T-helper 17 cell (primary cell): ENCODE data around the gene SRGAP1. TPM values are rescaled to one million over a fixed set of nuclear protein-coding genes. Genes with fewer than 3 reads are reported as not detected.
"Not testable (repeated sequence)": the region's sequence is repeated elsewhere in the genome, so short reads cannot be mapped to it uniquely, and the experiment has no call there.

Experiments
- ATAC-seq: fragments of 150-1000 bp; cut with Tn5 transposase; 2 replicates; pipeline ENCODE4 v1.10.0; 2021; ENCODE audit warnings: mild to moderate bottlenecking, moderate library complexity
- DNase-seq, 3 donors: peaks; one replicate each; pipeline versions ENCODE4 v3.0.0 to v3.0.0-alpha.2; 2020 to 2021
- H3K9me3 ChIP-seq: one replicate; pipeline ENCODE4 v1.7.0; 2013; ENCODE audit warnings: low read length, mild to moderate bottlenecking; ENCODE audit not compliant: control insufficient read depth, poor library complexity, severe bottlenecking
- H3K27ac Mint-ChIP-seq: one replicate; pipeline ENCODE4 v1.8.0; 2022; ENCODE audit warnings: mild to moderate bottlenecking, moderate library complexity, mixed read lengths
- H3K27me3 Mint-ChIP-seq: one replicate; pipeline ENCODE4 v1.8.0; 2022; ENCODE audit warnings: mixed read lengths
- H3K36me3 Mint-ChIP-seq: one replicate; pipeline ENCODE4 v1.8.0; 2022; ENCODE audit warnings: low read depth, mixed read lengths
- H3K4me1 Mint-ChIP-seq: one replicate; pipeline ENCODE4 v1.8.0; 2022; ENCODE audit warnings: mild to moderate bottlenecking, mixed read lengths
- H3K4me3 Mint-ChIP-seq: one replicate; pipeline ENCODE4 v1.8.0; 2022; ENCODE audit warnings: mild to moderate bottlenecking, moderate library complexity, mixed read lengths
- total RNA-seq, 4 donors: library from RNA in 2 of 4; stranded (reverse) in 2 of 4; gene quantifications; one replicate each; pipeline ENCODE4 v1.2.3 and lab custom pipeline; 2022 to 2026

Gene SRGAP1
- total RNA-seq, 2 donors from 2014 or later, result 0.05 to 0.13 TPM

DNA sequence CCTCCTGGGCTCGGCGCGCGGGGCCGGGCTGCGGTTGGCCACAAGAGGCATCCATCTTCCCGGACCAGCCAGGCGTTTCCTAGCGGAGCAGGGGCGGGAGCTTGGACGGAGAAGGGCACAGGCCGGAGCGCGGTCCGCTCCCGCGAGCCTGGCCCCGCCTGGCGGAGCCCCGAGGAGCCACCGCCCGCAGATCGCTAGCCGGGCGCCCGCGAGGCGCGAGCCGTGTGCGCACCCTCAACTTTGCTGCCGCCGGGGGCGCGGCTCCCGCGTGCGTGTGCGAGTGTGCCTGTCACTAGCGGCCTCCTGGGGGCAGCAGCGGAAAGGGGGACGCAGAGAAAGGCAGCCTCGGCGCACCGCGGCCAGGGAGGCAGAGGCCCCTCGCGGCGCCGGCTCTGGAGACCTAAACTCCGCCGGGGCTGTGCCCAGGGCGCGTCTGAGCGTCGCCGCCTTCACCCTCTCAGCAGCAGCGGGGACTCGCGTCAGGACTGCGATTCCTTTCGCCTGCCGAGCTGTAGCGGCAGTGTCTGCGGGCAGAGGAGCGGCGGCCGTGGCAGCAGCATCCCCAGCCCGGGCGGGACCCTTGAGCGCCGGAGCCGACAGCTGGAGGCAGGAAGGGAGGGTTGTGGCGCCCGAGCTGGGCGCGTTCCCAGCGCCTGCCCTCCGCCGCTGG, 644 bp upstream of the SRGAP1 start:
- no peaks in the 10 kb centered on the region for H3K36me3 Mint-ChIP-seq
- H3K4me3 Mint-ChIP-seq, result peak overlapping the region; percentile 68
- peak; percentile 47 to 65 (median 57) for DNase-seq
- H3K4me1 Mint-ChIP-seq, result peaks cover 8% of the 10 kb centered on the region
- ATAC-seq, result peak; percentile 94
- no peaks in the 10 kb centered on the region for H3K9me3 ChIP-seq
- H3K27ac Mint-ChIP-seq, result no peak overlapping the region
- peaks cover 16% of the 10 kb centered on the region for H3K27me3 Mint-ChIP-seq

DNA sequence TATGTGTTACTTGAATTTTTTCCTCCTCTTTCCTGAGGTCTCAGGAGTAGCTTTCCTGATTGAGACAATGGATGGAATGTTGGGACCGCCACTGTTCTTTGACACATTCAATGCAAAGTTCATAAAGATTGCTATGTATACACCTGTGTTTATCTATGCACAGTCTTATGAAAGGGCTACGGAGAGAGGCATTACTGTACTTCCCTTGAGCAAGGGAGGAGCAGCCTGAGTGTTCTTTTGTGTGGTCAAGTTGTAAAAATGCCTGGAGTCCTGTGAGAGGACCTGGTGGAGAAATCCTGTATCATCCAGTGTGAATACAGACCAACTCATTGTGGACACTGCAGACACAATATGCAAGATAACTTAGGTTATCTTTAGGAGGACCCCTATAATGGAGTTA, 1.2 kb downstream of the SRGAP1 start:
- H3K9me3 ChIP-seq, result no peaks in the 10 kb centered on the region
- Mint-ChIP-seq H3K4me1 (peaks cover 8% of the 10 kb centered on the region), H3K36me3 (no peaks in the 10 kb centered on the region), H3K27ac (no peak overlapping the region), H3K27me3 (peaks cover 16% of the 10 kb centered on the region), H3K4me3 (no peak overlapping the region)
- no peak for DNase-seq
- no peak for ATAC-seq

DNA sequence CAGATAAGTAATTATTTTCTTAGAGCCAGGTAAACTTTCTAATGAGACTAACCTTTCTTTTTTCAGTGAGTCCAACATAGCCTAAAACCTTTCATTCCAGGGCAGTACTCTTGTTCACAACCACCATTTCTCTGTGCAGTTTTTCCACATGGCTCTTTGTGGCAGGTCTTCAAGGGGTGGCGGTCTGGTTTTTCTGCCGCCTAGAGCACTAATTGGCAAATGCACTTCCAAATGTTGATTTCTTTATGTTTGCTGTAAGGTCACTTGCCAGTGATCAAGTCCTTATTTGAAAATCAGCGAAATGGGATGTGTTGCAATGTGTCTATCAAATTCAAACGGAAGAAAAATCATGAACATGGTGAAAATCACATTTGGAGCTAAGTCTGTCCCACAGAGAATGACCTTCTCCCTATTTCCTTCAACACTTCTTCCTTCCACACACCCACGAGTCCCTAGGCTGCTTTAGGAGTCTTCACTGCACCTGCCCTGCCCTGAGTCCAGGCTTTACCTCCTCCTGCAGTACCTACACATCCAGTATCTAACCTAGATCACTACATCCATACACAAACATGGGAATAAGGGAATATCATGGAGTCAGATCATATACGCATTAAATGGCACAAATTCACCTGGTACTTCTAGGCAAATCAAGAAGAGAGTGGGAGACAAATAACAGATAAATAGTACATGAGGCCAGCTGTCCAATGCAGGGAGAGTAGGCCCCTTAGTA, 1.9 kb downstream of the SRGAP1 start:
- Mint-ChIP-seq H3K4me1 (peaks cover 8% of the 10 kb centered on the region), H3K36me3 (no peaks in the 10 kb centered on the region), H3K27me3 (peaks cover 16% of the 10 kb centered on the region), H3K4me3 (no peak overlapping the region), H3K27ac (no peak overlapping the region)
- H3K9me3 ChIP-seq, result no peaks in the 10 kb centered on the region
- no peak for ATAC-seq
- no peak for DNase-seq

GRCh38 chr12:63848450-63848849, 4.0 kb downstream of the SRGAP1 start:
- H3K4me1 Mint-ChIP-seq, result peaks cover 7% of the 10 kb centered on the region
- H3K9me3 ChIP-seq, result no peaks in the 10 kb centered on the region
- no peak for ATAC-seq
- no peak overlapping the region for H3K27ac Mint-ChIP-seq
- DNase-seq, result no peak
- H3K4me3 Mint-ChIP-seq, result no peak overlapping the region
- peaks cover 16% of the 10 kb centered on the region for H3K27me3 Mint-ChIP-seq
- H3K36me3 Mint-ChIP-seq, result no peaks in the 10 kb centered on the region

GRCh38 chr12:63849106-63849620, 4.7 kb downstream of the SRGAP1 start:
- Mint-ChIP-seq H3K27me3 (peaks cover 16% of the 10 kb centered on the region), H3K4me1 (peaks cover 7% of the 10 kb centered on the region), H3K36me3 (no peaks in the 10 kb centered on the region), H3K4me3 (no peak overlapping the region), H3K27ac (no peak overlapping the region)
- no peak for DNase-seq
- ATAC-seq, result no peak
- H3K9me3 ChIP-seq, result no peaks in the 10 kb centered on the region

DNA sequence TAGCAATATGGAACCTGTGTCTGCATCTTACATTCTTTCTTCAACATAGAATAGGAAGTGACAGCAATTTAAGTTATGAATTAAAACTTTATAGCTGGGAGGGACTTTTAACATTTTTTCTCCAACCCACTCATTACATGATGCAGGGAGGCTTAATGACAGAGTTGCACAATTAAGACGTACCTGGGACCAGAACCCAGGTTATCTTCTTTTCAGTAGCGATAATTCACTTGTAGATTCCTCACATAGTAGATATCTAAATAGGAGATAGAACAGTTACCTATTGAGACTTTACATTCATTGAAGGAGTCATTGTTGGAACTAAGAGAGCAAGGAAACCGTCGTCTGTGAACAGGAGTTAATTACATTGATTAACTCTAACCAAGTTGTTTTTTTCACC, 5.1 kb downstream of the SRGAP1 start:
- no peaks in the 10 kb centered on the region for H3K36me3 Mint-ChIP-seq
- no peaks in the 10 kb centered on the region for H3K9me3 ChIP-seq
- peaks cover 5% of the 10 kb centered on the region for H3K4me1 Mint-ChIP-seq
- DNase-seq (no peak), ATAC-seq (no peak)
- H3K27me3 Mint-ChIP-seq, result peaks cover 13% of the 10 kb centered on the region
- H3K4me3 Mint-ChIP-seq, result no peak overlapping the region
- no peak overlapping the region for H3K27ac Mint-ChIP-seq

DNA sequence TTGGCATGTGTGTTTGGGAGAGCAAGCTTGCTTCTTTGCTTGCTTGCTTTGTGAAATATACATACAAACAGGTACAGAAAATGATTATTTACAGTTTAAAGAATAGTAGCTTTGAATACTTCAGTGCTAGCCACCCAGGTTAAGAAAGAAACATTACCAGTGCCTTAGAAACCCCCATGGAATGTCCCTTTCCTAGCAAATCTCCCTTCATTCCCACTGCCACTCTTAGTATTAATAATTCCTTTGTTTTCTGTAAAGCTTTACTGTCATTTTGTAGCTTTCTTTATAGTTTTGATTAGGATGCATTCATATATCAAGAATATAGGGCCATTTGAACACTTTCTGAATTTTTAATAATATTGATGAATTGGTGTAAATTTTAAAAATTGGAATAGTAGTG, 9.5 kb downstream of the SRGAP1 start:
- Mint-ChIP-seq H3K4me3 (no peak overlapping the region), H3K4me1 (no peaks in the 10 kb centered on the region), H3K36me3 (no peaks in the 10 kb centered on the region), H3K27ac (no peak overlapping the region), H3K27me3 (no peaks in the 10 kb centered on the region)
- no peak for ATAC-seq
- no peaks in the 10 kb centered on the region for H3K9me3 ChIP-seq
- no peak for DNase-seq

GRCh38 chr12:63855299-63855698, 10.8 kb downstream of the SRGAP1 start:
- no peaks in the 10 kb centered on the region for H3K9me3 ChIP-seq
- ATAC-seq (no peak), DNase-seq (no peak)
- Mint-ChIP-seq H3K4me3 (no peak overlapping the region), H3K4me1 (no peaks in the 10 kb centered on the region), H3K27ac (no peak overlapping the region), H3K27me3 (no peaks in the 10 kb centered on the region), H3K36me3 (peaks cover 2% of the 10 kb centered on the region)

GRCh38 chr12:63857771-63858670, 13.5 kb downstream of the SRGAP1 start:
- DNase-seq, result no peak
- peaks cover 2% of the 10 kb centered on the region for H3K36me3 Mint-ChIP-seq
- no peak overlapping the region for H3K4me3 Mint-ChIP-seq
- no peak for ATAC-seq
- no peak overlapping the region for H3K27ac Mint-ChIP-seq
- H3K4me1 Mint-ChIP-seq, result no peaks in the 10 kb centered on the region
- peaks cover 4% of the 10 kb centered on the region for H3K27me3 Mint-ChIP-seq
- H3K9me3 ChIP-seq, result no peaks in the 10 kb centered on the region

GRCh38 chr12:63859880-63860279, 15.4 kb downstream of the SRGAP1 start:
- H3K4me1 Mint-ChIP-seq, H3K9me3 ChIP-seq, H3K27ac Mint-ChIP-seq, H3K36me3 Mint-ChIP-seq, ATAC-seq, H3K4me3 Mint-ChIP-seq, H3K27me3 Mint-ChIP-seq, DNase-seq: not testable (repeated sequence)

DNA sequence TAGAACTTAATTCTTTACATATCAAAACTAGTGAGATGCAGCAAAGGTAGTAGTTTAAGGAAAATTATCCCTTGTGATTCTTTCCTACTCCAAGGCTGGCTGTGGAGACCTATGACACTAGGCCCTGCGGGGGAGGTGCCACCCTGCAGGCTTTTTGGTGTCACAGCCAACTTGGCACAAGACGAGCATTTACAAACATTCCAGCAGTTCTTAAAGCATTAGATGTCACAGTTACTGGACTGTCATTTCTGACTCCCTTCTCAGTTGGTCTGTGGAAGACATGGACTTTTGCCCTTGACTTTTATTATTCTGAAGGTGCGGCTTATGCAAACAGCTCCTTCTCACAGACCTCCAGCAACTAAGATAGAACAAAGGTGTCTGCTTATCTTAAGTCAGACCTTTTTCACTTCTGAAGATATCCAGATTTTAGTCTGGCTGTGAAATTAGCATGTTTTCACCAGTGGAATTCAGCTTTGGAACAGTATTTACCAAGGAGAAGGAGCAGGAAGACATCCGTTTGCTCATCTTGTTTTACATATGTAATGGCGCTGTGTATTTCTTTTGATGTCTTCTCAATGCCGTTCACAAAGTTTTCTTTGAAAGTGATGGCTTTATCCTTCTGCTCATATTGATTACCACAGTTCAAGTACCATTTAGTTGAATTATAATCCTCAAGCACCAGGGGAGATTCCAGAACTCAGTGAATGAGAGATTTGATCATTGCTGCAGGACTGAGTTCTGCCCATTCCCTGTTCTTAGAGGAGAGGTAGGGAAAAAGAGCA, 17.9 kb downstream of the SRGAP1 start:
- Mint-ChIP-seq H3K4me3 (no peak overlapping the region), H3K27ac (no peak overlapping the region), H3K4me1 (no peaks in the 10 kb centered on the region)

GRCh38 chr12:63862969-63863230, 18.4 kb downstream of the SRGAP1 start:
- Mint-ChIP-seq H3K4me1 (no peaks in the 10 kb centered on the region), H3K27me3 (peaks cover 4% of the 10 kb centered on the region), H3K36me3 (peaks cover 2% of the 10 kb centered on the region), H3K27ac (no peak overlapping the region), H3K4me3 (no peak overlapping the region)
- H3K9me3 ChIP-seq, result no peaks in the 10 kb centered on the region
- DNase-seq (no peak), ATAC-seq (no peak)

More for the DNA sequence above, 17.9 kb downstream of the SRGAP1 start:
- DNase-seq (no peak), ATAC-seq (no peak)
- H3K9me3 ChIP-seq, result no peaks in the 10 kb centered on the region
- Mint-ChIP-seq H3K27me3 (peaks cover 4% of the 10 kb centered on the region), H3K36me3 (peaks cover 2% of the 10 kb centered on the region)
